K562 (cell line): ENCODE results near the gene CLDN25. TPM values are rescaled to one million over a fixed set of nuclear protein-coding genes. Genes with fewer than 3 reads are reported as not detected.

Experiments
- ATF7 ChIP-seq: fragments of 450-650 bp; IDR thresholded peaks from 2 replicates; pipeline ENCODE4 v1.7.1; 2014; ENCODE audit warnings: mild to moderate bottlenecking, moderate library complexity
- COPS2 ChIP-seq: fragments of 450-650 bp; conservative IDR thresholded peaks from 2 replicates; pipeline ENCODE4 v1.6.1; 2016; ENCODE audit warnings: mild to moderate bottlenecking, moderate library complexity
- ETS2 ChIP-seq: IDR thresholded peaks from 2 replicates; pipeline ENCODE4 v1.6.1; 2016; ENCODE audit warnings: borderline replicate concordance, missing genetic modification characterization, mild to moderate bottlenecking, moderate library complexity, missing compliant biosample characterization; ENCODE audit not compliant: poor library complexity, severe bottlenecking
- HLTF ChIP-seq: fragments of 450-650 bp; IDR thresholded peaks from 2 replicates; pipeline ENCODE4 v1.6.1; 2016
- JUN ChIP-seq, 2 experiments: sonication (generic) in 1 of 2; formaldehyde crosslinking in 1 of 2; IDR thresholded peaks; 2 replicates each; pipeline versions ENCODE4 v1.6.1 to v1.8.0; 2012 to 2022; ENCODE audit warnings: borderline replicate concordance in 2 of 2, mild to moderate bottlenecking in 2 of 2, improper control_type of control experiment in 1 of 2, low read depth in 1 of 2, low read length in 1 of 2, missing genetic modification reagents in 1 of 2
- RUNX1 ChIP-seq: sonication (generic); IDR thresholded peaks from 2 replicates; pipeline ENCODE4 v1.6.1; 2016; ENCODE audit warnings: antibody characterized with exemption, low read depth
- TAL1 ChIP-seq: fragments of 450-650 bp; IDR thresholded peaks from 2 replicates; pipeline ENCODE4 v1.6.1; 2016; ENCODE audit warnings: mild to moderate bottlenecking
- U2AF2 ChIP-seq: fragments of 200-400 bp; formaldehyde crosslinking; optimal IDR thresholded peaks from 2 replicates; pipeline ENCODE3; 2017; ENCODE audit warnings: low read depth, mild to moderate bottlenecking, low read length
- ZFP36 ChIP-seq: fragments of 150-350 bp; IDR thresholded peaks from 2 replicates; pipeline ENCODE4 v1.6.1; 2018; ENCODE audit warnings: low read length, low read depth; ENCODE audit not compliant: partially characterized antibody
- ZNF224 ChIP-seq: sonication (generic); formaldehyde crosslinking; IDR thresholded peaks from 2 replicates; pipeline ENCODE4 v1.8.0; 2022; ENCODE audit warnings: mild to moderate bottlenecking, missing genetic modification reagents
- ZNF766 ChIP-seq: fragments of 200-800 bp; sonication (Bioruptor generic); conservative IDR thresholded peaks from 2 replicates; pipeline ENCODE4 v1.6.1; 2016; ENCODE audit warnings: missing genetic modification characterization, missing compliant biosample characterization
- polyA plus RNA-seq, 8 experiments: library from polyadenylated mRNA; depleted of rRNA in 4 of 8; stranded (reverse) in 5 of 8; unstranded in 3 of 8; fragments of >200 nt; fragmentation: Nextera tagmentation in 2 of 8; fragmentation: Illumina TruSeq in 1 of 8; extraction: Ambion mirVana in 2 of 8; extraction: Trizol in 1 of 8; gene quantifications; 2 replicates each; pipeline versions ENCODE4 v1.2.1 to v1.2.3, GENCODE V29; 2011 to 2014; ENCODE audit warnings: inconsistent platforms in 1 of 8, missing spikeins in 1 of 8
- total RNA-seq, 7 experiments: library from RNA; depleted of rRNA in 6 of 7; stranded (reverse); fragments of >200 nt in 6 of 7; fragmentation: Illumina TruSeq in 2 of 7; extraction: Trizol in 2 of 7; gene quantifications; 2 replicates each; pipeline versions ENCODE4 v1.2.1 to v1.2.3, GENCODE V29; 2011 to 2021; ENCODE audit warnings: low replicate concordance in 1 of 7
- TF ChIP-seq, protein P1 (sequence below): fragments of 450-650 bp; formaldehyde crosslinking; IDR thresholded peaks from 2 replicates; pipeline ENCODE4 v1.4.0; 2022; ENCODE audit warnings: missing genetic modification characterization
- TF ChIP-seq, protein P2 (sequence below): fragments of 450-650 bp; IDR thresholded peaks from 2 replicates; pipeline ENCODE4 v1.6.1; 2016; ENCODE audit warnings: mild to moderate bottlenecking, moderate library complexity
- TF ChIP-seq, protein P3 (sequence below), 2 experiments: fragments of 450-650 bp in 1 of 2; sonication (generic) in 1 of 2; formaldehyde crosslinking; conservative IDR thresholded peaks; 2 replicates each; pipeline versions ENCODE4 v1.4.0 to v1.8.1; 2020 to 2022; ENCODE audit warnings: mild to moderate bottlenecking in 1 of 2, missing genetic modification reagents in 1 of 2

CLDN25 gene
- total and polyA plus RNA-seq, 9 of the 15 experiments (the other 6 are each of a cell fraction or from before 2014, with no cell fraction given), result not detected

DNA sequence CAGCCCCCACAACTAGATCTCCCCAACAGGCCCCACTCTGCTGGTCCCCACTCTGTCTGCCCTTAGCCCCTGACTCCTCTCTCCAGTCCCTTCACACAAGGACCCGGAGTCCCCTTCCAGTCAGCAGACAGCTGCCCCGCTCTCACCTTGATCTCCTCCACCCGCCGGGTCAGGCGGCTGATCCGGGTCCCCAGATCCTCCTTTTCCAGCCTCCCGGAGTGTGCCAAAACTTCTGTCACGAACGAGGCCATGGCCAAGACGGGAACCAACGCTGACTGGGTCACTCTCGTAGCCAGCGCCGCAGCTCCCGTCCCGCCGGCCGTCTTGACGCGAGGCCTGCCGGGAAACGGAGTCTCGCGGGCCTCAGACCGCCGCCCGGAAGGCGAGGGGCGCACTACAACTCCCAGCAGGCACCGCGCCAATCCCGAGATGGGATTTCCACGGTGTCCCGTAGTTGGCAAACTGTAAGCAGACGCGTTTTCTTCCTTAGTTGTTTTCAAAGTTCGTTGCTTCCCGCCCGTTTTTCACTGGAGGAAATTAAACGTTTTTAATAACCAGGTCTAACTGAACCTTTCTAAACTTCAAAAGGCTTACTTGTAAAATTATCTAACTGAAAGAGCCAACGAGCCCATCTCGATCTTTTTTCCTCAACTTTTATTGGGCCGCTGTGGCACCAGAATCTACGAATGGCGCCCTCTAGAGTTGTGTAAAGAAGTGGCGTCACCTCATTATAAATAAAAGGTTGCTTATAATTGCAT lies 6.0 kb upstream of the CLDN25 start, which contains the start of gene ZW10 (continued):
- TF ChIP-seq, protein P1, sequence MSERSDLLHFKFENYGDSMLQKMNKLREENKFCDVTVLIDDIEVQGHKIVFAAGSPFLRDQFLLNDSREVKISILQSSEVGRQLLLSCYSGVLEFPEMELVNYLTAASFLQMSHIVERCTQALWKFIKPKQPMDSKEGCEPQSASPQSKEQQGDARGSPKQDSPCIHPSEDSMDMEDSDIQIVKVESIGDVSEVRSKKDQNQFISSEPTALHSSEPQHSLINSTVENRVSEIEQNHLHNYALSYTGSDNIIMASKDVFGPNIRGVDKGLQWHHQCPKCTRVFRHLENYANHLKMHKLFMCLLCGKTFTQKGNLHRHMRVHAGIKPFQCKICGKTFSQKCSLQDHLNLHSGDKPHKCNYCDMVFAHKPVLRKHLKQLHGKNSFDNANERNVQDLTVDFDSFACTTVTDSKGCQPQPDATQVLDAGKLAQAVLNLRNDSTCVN (CRISPR knock-in tag), result 0 out of 2 replicates have a peak, but pooled peaks have one; percentile 39
- TF ChIP-seq TAL1 (no peak), ZNF766 (CRISPR knock-in tag) (peak; percentile 94), COPS2 (no peak), HLTF (peak; percentile 87), ZFP36 (peak; percentile 2), ZNF224 (CRISPR knock-in tag) (no peak), U2AF2 (no peak), JUN (IDR thresholded peaks at IDR 0.05; ENCODE audit: borderline replicate concordance, low read depth, low read length) (0 out of 2 replicates have a peak, but pooled peaks have one; percentile 4), JUN (CRISPR knock-in tag; IDR thresholded peaks at IDR 0.05; ENCODE audit: borderline replicate concordance) (no peak), ETS2 (tag) (no peak), RUNX1 (no peak), ATF7 (peak; percentile 91)
- TF ChIP-seq, protein P2, sequence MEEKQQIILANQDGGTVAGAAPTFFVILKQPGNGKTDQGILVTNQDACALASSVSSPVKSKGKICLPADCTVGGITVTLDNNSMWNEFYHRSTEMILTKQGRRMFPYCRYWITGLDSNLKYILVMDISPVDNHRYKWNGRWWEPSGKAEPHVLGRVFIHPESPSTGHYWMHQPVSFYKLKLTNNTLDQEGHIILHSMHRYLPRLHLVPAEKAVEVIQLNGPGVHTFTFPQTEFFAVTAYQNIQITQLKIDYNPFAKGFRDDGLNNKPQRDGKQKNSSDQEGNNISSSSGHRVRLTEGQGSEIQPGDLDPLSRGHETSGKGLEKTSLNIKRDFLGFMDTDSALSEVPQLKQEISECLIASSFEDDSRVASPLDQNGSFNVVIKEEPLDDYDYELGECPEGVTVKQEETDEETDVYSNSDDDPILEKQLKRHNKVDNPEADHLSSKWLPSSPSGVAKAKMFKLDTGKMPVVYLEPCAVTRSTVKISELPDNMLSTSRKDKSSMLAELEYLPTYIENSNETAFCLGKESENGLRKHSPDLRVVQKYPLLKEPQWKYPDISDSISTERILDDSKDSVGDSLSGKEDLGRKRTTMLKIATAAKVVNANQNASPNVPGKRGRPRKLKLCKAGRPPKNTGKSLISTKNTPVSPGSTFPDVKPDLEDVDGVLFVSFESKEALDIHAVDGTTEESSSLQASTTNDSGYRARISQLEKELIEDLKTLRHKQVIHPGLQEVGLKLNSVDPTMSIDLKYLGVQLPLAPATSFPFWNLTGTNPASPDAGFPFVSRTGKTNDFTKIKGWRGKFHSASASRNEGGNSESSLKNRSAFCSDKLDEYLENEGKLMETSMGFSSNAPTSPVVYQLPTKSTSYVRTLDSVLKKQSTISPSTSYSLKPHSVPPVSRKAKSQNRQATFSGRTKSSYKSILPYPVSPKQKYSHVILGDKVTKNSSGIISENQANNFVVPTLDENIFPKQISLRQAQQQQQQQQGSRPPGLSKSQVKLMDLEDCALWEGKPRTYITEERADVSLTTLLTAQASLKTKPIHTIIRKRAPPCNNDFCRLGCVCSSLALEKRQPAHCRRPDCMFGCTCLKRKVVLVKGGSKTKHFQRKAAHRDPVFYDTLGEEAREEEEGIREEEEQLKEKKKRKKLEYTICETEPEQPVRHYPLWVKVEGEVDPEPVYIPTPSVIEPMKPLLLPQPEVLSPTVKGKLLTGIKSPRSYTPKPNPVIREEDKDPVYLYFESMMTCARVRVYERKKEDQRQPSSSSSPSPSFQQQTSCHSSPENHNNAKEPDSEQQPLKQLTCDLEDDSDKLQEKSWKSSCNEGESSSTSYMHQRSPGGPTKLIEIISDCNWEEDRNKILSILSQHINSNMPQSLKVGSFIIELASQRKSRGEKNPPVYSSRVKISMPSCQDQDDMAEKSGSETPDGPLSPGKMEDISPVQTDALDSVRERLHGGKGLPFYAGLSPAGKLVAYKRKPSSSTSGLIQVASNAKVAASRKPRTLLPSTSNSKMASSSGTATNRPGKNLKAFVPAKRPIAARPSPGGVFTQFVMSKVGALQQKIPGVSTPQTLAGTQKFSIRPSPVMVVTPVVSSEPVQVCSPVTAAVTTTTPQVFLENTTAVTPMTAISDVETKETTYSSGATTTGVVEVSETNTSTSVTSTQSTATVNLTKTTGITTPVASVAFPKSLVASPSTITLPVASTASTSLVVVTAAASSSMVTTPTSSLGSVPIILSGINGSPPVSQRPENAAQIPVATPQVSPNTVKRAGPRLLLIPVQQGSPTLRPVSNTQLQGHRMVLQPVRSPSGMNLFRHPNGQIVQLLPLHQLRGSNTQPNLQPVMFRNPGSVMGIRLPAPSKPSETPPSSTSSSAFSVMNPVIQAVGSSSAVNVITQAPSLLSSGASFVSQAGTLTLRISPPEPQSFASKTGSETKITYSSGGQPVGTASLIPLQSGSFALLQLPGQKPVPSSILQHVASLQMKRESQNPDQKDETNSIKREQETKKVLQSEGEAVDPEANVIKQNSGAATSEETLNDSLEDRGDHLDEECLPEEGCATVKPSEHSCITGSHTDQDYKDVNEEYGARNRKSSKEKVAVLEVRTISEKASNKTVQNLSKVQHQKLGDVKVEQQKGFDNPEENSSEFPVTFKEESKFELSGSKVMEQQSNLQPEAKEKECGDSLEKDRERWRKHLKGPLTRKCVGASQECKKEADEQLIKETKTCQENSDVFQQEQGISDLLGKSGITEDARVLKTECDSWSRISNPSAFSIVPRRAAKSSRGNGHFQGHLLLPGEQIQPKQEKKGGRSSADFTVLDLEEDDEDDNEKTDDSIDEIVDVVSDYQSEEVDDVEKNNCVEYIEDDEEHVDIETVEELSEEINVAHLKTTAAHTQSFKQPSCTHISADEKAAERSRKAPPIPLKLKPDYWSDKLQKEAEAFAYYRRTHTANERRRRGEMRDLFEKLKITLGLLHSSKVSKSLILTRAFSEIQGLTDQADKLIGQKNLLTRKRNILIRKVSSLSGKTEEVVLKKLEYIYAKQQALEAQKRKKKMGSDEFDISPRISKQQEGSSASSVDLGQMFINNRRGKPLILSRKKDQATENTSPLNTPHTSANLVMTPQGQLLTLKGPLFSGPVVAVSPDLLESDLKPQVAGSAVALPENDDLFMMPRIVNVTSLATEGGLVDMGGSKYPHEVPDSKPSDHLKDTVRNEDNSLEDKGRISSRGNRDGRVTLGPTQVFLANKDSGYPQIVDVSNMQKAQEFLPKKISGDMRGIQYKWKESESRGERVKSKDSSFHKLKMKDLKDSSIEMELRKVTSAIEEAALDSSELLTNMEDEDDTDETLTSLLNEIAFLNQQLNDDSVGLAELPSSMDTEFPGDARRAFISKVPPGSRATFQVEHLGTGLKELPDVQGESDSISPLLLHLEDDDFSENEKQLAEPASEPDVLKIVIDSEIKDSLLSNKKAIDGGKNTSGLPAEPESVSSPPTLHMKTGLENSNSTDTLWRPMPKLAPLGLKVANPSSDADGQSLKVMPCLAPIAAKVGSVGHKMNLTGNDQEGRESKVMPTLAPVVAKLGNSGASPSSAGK, result no peak
- TF ChIP-seq, protein P3, sequence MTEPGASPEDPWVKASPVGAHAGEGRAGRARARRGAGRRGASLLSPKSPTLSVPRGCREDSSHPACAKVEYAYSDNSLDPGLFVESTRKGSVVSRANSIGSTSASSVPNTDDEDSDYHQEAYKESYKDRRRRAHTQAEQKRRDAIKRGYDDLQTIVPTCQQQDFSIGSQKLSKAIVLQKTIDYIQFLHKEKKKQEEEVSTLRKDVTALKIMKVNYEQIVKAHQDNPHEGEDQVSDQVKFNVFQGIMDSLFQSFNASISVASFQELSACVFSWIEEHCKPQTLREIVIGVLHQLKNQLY (CRISPR knock-in tag; conservative IDR thresholded peaks at IDR 0.05), result no peak
